ENCODE data around the gene BIRC6. TPM values are rescaled to one million over a fixed set of nuclear protein-coding genes. Genes with fewer than 3 reads are reported as not detected.
"Not testable (repeated sequence)": the region's sequence is repeated elsewhere in the genome, so short reads cannot be mapped to it uniquely, and the experiment has no call there.

The BIRC6 gene
- polyA plus RNA-seq, 4 donors: 14.6 to 55.1 (median 20.6) TPM

- H3K4me1 ChIP-seq (ENCODE audit: control insufficient read depth in 3 of 3, insufficient read depth in 2 of 3, low read depth in 1 of 3, low read length in 2 of 3); DNase-seq; H3K27ac ChIP-seq (ENCODE audit: low read depth in 1 of 3, low read length in 2 of 3); FAIRE-seq; H3K27me3 ChIP-seq (ENCODE audit: control insufficient read depth in 3 of 3, insufficient read depth in 3 of 3, low read length in 3 of 3); H3K4me3 ChIP-seq (ENCODE audit: low read depth in 1 of 3, low read length in 3 of 3); H3K9me3 ChIP-seq (ENCODE audit: control insufficient read depth in 2 of 2, insufficient read depth in 1 of 2, low read depth in 1 of 2, low read length in 1 of 2): not testable (repeated sequence)
- 94 to 98% (median 97%) methylated on average over 5 of the region's 5 CpGs for WGBS, 3 donors
- H3K36me3 ChIP-seq (ENCODE audit: control insufficient read depth in 3 of 3, insufficient read depth in 2 of 3, low read depth in 1 of 3, low read length in 3 of 3): peaks cover 2 to 40% (median 9%) of the 10 kb centered on the region in 3 donors
These were observed 281.7 kb downstream of the BIRC6 start for GRCh38 chr2:32638548-32638947.

DNA sequence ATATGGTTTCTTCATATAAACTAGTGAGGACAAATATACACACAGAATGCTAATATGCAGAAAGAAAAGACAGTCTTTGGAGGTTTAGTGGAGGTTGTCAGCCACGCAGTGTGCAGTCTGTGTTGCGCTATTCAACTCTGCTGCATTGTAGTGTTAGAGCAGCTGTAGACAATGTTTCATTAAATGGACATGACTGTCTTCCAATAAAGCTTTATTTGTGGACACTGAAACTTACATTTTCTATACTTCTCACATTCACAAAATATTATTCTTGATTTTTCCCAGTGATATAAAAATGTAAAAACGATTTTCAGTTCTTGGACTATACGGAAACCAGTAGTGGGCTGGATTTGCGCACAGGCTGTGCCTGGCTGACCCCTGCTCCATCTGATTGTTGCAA, 284.4 kb downstream of the BIRC6 start:
- peaks cover 4 to 41% (median 9%) of the 10 kb centered on the region in 3 donors for H3K36me3 ChIP-seq (ENCODE audit: control insufficient read depth in 3 of 3, insufficient read depth in 2 of 3, low read depth in 1 of 3, low read length in 3 of 3)
- H3K27ac ChIP-seq (ENCODE audit: low read depth in 1 of 3, low read length in 2 of 3): no peak overlapping the region
- WGBS, 3 donors: 97 to 99% (median 98%) methylated on average over 5 of the region's 5 CpGs
- no peaks in the 10 kb centered on the region for H3K27me3 ChIP-seq (ENCODE audit: control insufficient read depth in 3 of 3, insufficient read depth in 3 of 3, low read length in 3 of 3)
- no peaks in the 10 kb centered on the region for H3K9me3 ChIP-seq (ENCODE audit: control insufficient read depth in 2 of 2, insufficient read depth in 1 of 2, low read depth in 1 of 2, low read length in 1 of 2)
- DNase-seq (no peak), FAIRE-seq (no peak)
- no peak overlapping the region for H3K4me3 ChIP-seq (ENCODE audit: low read depth in 1 of 3, low read length in 3 of 3)
- H3K4me1 ChIP-seq (ENCODE audit: control insufficient read depth in 3 of 3, insufficient read depth in 2 of 3, low read depth in 1 of 3, low read length in 2 of 3): no peaks in the 10 kb centered on the region

- Histone ChIP-seq H3K4me3 (ENCODE audit: low read depth in 1 of 3, low read length in 3 of 3) (no peak overlapping the region), H3K36me3 (ENCODE audit: control insufficient read depth in 3 of 3, insufficient read depth in 2 of 3, low read depth in 1 of 3, low read length in 3 of 3) (peaks cover 2 to 38% (median 4%) of the 10 kb centered on the region in 3 donors), H3K27ac (ENCODE audit: low read depth in 1 of 3, low read length in 2 of 3) (no peak overlapping the region), H3K27me3 (ENCODE audit: control insufficient read depth in 3 of 3, insufficient read depth in 3 of 3, low read length in 3 of 3) (no peaks in the 10 kb centered on the region), H3K9me3 (ENCODE audit: control insufficient read depth in 2 of 2, insufficient read depth in 1 of 2, low read depth in 1 of 2, low read length in 1 of 2) (no peaks in the 10 kb centered on the region), H3K4me1 (ENCODE audit: control insufficient read depth in 3 of 3, insufficient read depth in 2 of 3, low read depth in 1 of 3, low read length in 2 of 3) (no peaks in the 10 kb centered on the region)
- DNase-seq: no peak
- WGBS, 3 donors: 88 to 94% (median 93%) methylated on average over 5 of the region's 5 CpGs
- no peak for FAIRE-seq
These were observed 290.4 kb downstream of the BIRC6 start for GRCh38 chr2:32647180-32647651.

GRCh38 chr2:32652555-32653209, 295.9 kb downstream of the BIRC6 start:
- FAIRE-seq (no peak), DNase-seq (no peak)
- WGBS, 3 donors: 78 to 91% (median 89%) methylated on average over 7 of the region's 7 CpGs
- H3K27ac ChIP-seq (ENCODE audit: low read depth in 1 of 3, low read length in 2 of 3): no peak overlapping the region
- no peaks in the 10 kb centered on the region for H3K4me1 ChIP-seq (ENCODE audit: control insufficient read depth in 3 of 3, insufficient read depth in 2 of 3, low read depth in 1 of 3, low read length in 2 of 3)
- peaks cover 2 to 19% (median 3%) of the 10 kb centered on the region in 3 donors for H3K36me3 ChIP-seq (ENCODE audit: control insufficient read depth in 3 of 3, insufficient read depth in 2 of 3, low read depth in 1 of 3, low read length in 3 of 3)
- no peak overlapping the region for H3K4me3 ChIP-seq (ENCODE audit: low read depth in 1 of 3, low read length in 3 of 3)
- H3K9me3 ChIP-seq (ENCODE audit: control insufficient read depth in 2 of 2, insufficient read depth in 1 of 2, low read depth in 1 of 2, low read length in 1 of 2): no peaks in the 10 kb centered on the region
- no peaks in the 10 kb centered on the region for H3K27me3 ChIP-seq (ENCODE audit: control insufficient read depth in 3 of 3, insufficient read depth in 3 of 3, low read length in 3 of 3)

GRCh38 chr2:32656069-32656468, 299.2 kb downstream of the BIRC6 start:
- Histone ChIP-seq H3K36me3 (ENCODE audit: control insufficient read depth in 3 of 3, insufficient read depth in 2 of 3, low read depth in 1 of 3, low read length in 3 of 3) (peaks cover 0 to 12% (median 3%) of the 10 kb centered on the region in 3 donors), H3K27me3 (ENCODE audit: control insufficient read depth in 3 of 3, insufficient read depth in 3 of 3, low read length in 3 of 3) (no peaks in the 10 kb centered on the region), H3K4me1 (ENCODE audit: control insufficient read depth in 3 of 3, insufficient read depth in 2 of 3, low read depth in 1 of 3, low read length in 2 of 3) (no peaks in the 10 kb centered on the region), H3K9me3 (ENCODE audit: control insufficient read depth in 2 of 2, insufficient read depth in 1 of 2, low read depth in 1 of 2, low read length in 1 of 2) (no peaks in the 10 kb centered on the region), H3K4me3 (ENCODE audit: low read depth in 1 of 3, low read length in 3 of 3) (no peak overlapping the region), H3K27ac (ENCODE audit: low read depth in 1 of 3, low read length in 2 of 3) (no peak overlapping the region)
- no peak for FAIRE-seq
- WGBS, 3 donors: 73 to 86% (median 85%) methylated on average over 3 of the region's 3 CpGs
- DNase-seq: no peak

DNA sequence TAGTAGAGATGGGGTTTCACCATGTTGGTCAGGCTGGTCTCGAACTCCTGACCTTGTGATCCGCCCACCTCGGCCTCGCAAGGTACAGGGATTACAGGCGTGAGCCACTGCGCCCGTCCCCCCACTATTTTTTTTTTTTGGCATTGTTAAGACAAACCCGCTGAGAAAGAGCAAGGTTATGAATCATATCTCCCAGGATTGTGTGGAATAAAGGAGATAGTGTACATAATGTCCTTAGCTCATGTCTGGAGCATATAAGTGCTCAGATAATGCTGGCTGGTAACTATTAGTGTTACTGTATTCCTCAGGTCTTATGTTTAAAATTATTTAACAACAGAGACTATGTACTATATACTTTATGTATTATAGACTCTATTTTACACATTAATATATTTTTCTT, 307.0 kb downstream of the BIRC6 start:
- no peak for FAIRE-seq

DNA sequence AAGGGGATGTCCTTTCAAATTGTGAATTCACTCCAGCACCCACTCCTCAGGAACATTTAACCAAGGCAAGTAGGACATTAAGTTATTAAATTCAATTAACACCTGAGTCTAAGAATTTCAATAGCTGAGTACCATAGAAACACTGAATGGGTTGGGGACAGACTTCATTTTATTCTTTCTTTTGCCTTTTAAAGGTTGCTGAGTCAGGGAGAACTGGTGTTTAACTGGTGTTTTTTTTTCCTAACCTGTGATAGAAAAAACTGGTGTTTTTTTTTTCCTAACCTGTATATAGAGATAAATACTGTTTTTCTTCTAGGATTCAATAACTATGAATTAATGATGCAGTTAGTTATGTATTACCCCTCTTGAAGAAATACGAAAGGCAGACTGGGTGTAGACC, 309.9 kb downstream of the BIRC6 start:
- no peak for FAIRE-seq

More for the DNA sequence above, 307.0 kb downstream of the BIRC6 start:
- no peak overlapping the region for H3K4me3 ChIP-seq (ENCODE audit: low read depth in 1 of 3, low read length in 3 of 3)
- 96 to 97% (median 96%) methylated on average over 8 of the region's 8 CpGs for WGBS, 3 donors
- no peaks in the 10 kb centered on the region for H3K9me3 ChIP-seq (ENCODE audit: control insufficient read depth in 2 of 2, insufficient read depth in 1 of 2, low read depth in 1 of 2, low read length in 1 of 2)
- H3K27ac ChIP-seq (ENCODE audit: low read depth in 1 of 3, low read length in 2 of 3): no peak overlapping the region
- no peak for DNase-seq
- H3K4me1 ChIP-seq (ENCODE audit: control insufficient read depth in 3 of 3, insufficient read depth in 2 of 3, low read depth in 1 of 3, low read length in 2 of 3): no peaks in the 10 kb centered on the region
- H3K27me3 ChIP-seq (ENCODE audit: control insufficient read depth in 3 of 3, insufficient read depth in 3 of 3, low read length in 3 of 3): no peaks in the 10 kb centered on the region
- H3K36me3 ChIP-seq (ENCODE audit: control insufficient read depth in 3 of 3, insufficient read depth in 2 of 3, low read depth in 1 of 3, low read length in 3 of 3): peaks cover 0 to 10% (median 2%) of the 10 kb centered on the region in 3 donors

DNA sequence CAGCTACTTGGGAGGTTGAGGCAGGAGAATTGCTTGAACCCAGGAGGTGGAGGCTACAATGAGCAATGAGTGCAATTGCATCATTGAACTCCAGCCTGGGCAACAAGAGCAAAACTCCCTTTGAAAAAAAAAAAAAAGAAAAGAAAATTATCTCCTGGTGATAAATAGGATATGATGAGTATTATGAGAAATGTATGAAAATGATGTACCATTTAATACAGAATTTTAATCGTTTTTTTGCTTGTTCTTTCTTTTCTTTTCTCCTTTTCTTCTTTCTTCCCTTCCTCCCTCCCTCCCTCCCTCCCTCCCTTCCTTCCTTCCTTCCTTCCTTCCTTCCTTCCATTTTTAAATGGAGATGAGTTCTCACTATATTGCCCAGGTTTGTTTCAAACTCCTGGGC, 311.4 kb downstream of the BIRC6 start:
- DNase-seq (no peak), FAIRE-seq (no peak)
- no peak overlapping the region for H3K4me3 ChIP-seq (ENCODE audit: low read depth in 1 of 3, low read length in 3 of 3)
- H3K4me1 ChIP-seq (ENCODE audit: control insufficient read depth in 3 of 3, insufficient read depth in 2 of 3, low read depth in 1 of 3, low read length in 2 of 3): no peaks in the 10 kb centered on the region
- H3K27me3 ChIP-seq (ENCODE audit: control insufficient read depth in 3 of 3, insufficient read depth in 3 of 3, low read length in 3 of 3): no peaks in the 10 kb centered on the region
- WGBS, 3 donors: 89 to 92% (median 91%) methylated on average over 1 of the region's 1 CpG
- no peak overlapping the region for H3K27ac ChIP-seq (ENCODE audit: low read depth in 1 of 3, low read length in 2 of 3)
- peaks cover 0 to 17% (median 2%) of the 10 kb centered on the region in 3 donors for H3K36me3 ChIP-seq (ENCODE audit: control insufficient read depth in 3 of 3, insufficient read depth in 2 of 3, low read depth in 1 of 3, low read length in 3 of 3)
- H3K9me3 ChIP-seq (ENCODE audit: control insufficient read depth in 2 of 2, insufficient read depth in 1 of 2, low read depth in 1 of 2, low read length in 1 of 2): no peaks in the 10 kb centered on the region

More for the DNA sequence above, 309.9 kb downstream of the BIRC6 start:
- no peak for DNase-seq
- H3K4me1 ChIP-seq (ENCODE audit: control insufficient read depth in 3 of 3, insufficient read depth in 2 of 3, low read depth in 1 of 3, low read length in 2 of 3): no peaks in the 10 kb centered on the region
- peaks cover 0 to 15% (median 2%) of the 10 kb centered on the region in 3 donors for H3K36me3 ChIP-seq (ENCODE audit: control insufficient read depth in 3 of 3, insufficient read depth in 2 of 3, low read depth in 1 of 3, low read length in 3 of 3)
- 88 to 100% (median 100%) methylated on average over 1 of the region's 1 CpG for WGBS, 3 donors
- H3K9me3 ChIP-seq (ENCODE audit: control insufficient read depth in 2 of 2, insufficient read depth in 1 of 2, low read depth in 1 of 2, low read length in 1 of 2): no peaks in the 10 kb centered on the region
- H3K4me3 ChIP-seq (ENCODE audit: low read depth in 1 of 3, low read length in 3 of 3): no peak overlapping the region
- no peaks in the 10 kb centered on the region for H3K27me3 ChIP-seq (ENCODE audit: control insufficient read depth in 3 of 3, insufficient read depth in 3 of 3, low read length in 3 of 3)
- H3K27ac ChIP-seq (ENCODE audit: low read depth in 1 of 3, low read length in 2 of 3): no peak overlapping the region

All from small intestine (tissue), 7 donors.